HG02642 (cell line): ENCODE data around the gene FAM156B.
"Not testable (repeated sequence)": the region's sequence is repeated elsewhere in the genome, so short reads cannot be mapped to it uniquely, and the experiment has no call there.

Experiments
- ATAC-seq: cut with Tn5 transposase; IDR thresholded peaks from one replicate; pipeline ENCODE4 v1.9.1; 2021; ENCODE audit warnings: mild to moderate bottlenecking; ENCODE audit not compliant: unreplicated experiment, poor library complexity

Gene FAM156B, protein sequence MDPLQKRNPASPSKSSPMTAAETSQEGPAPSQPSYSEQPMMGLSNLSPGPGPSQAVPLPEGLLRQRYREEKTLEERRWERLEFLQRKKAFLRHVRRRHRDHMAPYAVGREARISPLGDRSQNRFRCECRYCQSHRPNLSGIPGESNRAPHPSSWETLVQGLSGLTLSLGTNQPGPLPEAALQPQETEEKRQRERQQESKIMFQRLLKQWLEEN

DNA sequence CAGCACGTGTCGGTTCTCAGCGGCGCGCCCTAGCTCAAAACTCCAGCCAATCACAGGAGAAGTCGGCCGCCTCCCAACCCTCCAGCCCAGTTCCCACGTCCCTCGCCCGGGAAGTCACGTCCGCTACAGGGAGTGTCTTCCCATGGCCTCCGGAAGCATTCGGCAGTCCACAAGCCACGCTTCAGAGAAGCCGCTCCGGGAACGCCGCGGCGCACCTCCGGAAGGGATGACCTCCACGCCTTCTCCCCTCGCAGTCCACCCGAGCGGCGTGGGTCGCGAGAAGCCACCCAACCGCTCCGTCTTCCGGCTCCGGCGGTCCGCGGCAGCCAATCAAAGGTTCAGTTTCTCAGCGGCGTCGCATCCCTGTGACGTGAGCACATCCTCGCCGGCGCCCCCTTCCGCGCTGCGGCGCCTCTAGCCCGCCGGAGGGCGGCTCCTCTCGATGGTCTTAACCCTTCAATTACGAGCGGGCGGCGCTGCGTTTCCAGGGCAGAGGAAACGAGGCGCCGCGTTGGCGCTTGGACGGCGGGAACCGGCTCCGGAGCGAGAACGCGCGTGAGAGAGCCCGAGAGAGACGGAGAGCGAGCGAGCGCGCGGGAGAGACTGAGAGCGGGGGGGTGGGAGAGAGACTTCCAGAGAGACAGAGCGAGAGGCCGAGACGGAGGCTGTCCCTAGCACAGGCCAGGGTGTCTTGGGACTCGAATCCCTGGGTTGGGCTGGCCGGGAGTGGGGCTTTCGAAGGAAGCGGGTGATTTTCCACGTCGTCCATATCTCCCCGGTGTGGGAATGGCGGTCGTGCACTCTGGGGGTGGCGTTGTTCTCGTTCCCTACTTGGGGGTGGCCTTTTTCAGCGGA is at the start of gene FAM156B:
TSS of gene FAM156B (plus strand) at position 476 of the 855 bp plus-strand sequence. CDS start 9,896 bp downstream, outside the sequence.
- peak; percentile 89 for ATAC-seq

DNA sequence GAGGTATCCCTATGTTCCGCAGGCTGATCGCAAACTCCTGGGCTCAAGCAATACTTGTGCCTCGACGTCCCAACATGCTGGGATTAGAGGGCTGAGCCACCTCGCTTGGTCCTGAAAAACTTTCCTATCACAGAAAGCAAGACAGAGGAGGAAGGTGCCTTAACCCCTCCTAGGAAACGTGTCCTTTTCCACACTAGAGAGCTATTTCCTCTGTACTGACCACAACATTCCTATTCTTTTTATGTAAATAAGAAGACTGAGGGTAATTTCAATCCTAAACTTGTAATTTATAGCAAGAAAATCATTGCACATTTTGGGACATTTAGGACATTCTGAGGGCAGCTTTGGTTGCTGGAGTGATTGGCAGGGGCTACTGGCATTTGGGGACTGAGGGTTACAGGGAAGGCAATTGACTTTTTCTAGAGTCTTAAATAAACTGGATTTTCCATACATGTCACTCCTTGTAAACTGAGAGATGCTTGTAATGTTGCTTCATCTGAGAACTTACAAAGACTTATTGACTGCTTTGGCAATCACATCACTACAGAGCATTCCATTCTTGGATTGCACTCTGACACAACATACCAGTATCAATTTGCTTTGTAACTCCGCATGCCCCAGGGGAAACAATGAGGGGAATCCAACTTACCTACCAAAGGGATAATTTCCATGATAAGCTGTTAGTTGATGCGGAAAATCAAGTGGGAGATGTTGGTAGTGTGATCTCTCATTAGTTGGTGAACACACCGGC is 44.8 kb upstream of the FAM156B start:
- ATAC-seq: no peak

DNA sequence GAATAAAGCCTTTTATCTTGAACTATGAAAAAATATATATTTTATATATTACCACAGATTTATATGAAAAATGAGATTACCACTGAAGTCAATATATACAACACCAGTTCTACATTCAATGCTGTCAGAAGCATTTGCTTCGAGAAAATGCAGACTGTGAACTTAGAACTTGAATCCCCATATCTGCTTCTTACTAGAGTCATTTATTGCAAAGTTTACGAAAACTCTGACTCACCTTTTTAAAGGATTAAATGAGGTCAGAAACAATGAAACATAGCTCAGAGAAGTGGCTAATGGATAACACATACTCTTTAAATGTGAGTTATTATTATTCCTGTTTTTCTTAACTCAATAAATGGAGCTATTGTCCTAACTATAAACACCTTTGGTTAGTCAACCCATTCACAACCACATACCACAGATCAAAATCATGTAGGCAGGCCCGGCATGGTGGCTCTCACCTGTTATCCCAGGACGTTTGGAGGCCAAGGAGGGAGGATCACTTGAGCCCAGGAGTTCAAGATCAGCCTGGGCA is 40.1 kb upstream of the FAM156B start:
- not testable (repeated sequence) for ATAC-seq

DNA sequence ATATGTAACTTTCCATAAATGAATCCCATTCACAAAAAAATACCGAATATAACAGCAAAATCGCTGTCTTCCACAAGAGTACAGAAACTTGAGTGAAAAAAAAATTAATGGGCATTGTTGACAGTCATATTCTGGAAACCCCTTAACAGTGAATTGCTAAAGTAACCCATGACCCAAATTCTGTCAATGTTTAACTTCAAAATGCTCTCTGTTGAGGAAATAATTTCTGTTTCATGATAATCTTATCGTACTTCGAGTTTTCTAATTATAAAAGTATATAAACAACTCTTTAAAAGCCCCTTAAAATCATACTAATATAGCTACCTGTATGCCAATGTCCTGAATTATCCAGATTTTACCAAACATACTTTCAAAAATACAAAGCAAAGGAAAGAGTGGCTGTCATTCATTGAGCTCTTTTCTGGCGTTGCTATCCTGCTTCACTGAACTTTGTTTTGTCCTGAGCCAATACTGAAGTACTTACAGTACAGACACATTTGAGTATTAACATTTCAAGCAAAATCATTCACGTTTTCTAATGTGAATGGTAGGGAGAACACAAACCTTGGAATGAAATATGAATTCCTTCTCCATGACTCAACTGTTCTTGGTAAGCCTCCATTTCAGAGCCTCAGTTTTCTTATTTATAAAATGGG is 31.7 kb upstream of the FAM156B start:
- ATAC-seq: no peak

DNA sequence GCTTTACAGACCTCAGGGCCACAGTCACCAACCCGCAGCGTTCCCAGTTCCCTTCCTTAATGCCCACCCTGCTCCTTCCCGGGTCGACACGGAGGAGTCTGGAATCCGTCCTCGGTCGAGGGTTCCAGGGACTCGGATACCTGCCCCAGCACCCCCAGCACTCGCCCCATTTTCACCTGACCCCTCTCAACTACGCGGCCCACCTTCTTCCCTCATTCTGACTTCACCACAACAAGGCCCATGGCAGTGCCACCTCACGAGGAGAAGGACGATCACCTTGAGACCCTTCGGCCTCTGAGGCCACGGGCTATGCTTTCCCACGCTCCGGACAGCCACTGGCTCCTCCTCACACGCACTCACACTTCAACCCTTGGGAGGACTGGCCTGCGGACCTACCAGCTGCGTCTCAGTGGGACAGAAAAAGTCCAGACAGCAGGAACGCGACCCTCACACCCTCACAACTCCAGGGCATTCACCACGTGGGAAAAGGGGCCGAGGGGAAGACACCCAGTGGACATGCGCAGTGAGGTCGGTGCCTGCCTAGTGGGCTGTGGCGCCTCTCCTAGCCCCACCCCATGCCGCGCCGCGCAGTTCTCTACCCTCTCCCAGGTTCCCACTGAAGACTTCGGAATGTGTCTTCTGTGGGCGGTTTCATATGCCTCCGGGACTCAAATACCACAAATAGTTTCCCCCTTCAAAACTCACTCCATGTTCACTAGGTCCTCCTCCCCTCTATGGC is 29.4 kb upstream of the FAM156B start, which contains the start of gene XAGE3:
TSS of gene XAGE3 (minus strand) at position 474 of the 739 bp plus-strand sequence. CDS start 950 bp downstream, outside the sequence.
- ATAC-seq: no peak

DNA sequence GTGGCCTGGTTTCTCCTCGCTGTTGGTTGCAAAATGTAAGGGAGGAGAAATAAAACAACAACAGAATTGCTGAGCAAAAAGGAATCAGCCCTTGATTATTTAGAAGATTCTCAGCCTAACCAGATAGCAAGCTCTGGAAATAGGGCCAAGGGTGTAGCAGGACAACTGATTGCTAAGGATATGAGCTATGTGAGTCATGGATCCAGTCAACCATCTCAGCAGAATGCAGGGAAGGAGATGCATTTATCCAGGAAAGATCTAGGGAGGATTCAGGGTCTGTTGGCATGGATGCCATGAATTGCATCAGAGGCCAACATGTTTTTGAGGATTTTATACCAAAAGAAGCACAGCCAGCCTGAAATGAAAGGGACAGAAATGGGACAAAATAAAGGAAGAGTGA is 27.1 kb upstream of the FAM156B start:
- ATAC-seq: no peak

DNA sequence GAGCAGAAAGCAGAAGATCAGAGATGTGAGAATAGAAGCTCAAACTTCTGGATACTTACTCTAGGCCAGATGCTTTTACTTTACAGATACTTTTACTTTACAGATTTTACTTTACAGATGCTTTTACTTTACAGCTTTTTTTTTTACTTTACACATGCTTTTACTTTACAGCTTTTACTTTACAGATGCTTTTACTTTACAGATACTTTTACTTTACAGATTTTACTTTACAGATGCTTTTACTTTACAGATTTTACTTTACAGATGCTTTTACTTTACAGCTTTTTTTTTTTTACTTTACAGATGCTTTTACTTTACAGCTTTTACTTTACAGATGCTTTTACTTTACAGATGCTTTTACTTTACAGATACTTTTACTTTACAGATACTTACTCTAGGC is 23.3 kb upstream of the FAM156B start:
- ATAC-seq: not testable (repeated sequence)

DNA sequence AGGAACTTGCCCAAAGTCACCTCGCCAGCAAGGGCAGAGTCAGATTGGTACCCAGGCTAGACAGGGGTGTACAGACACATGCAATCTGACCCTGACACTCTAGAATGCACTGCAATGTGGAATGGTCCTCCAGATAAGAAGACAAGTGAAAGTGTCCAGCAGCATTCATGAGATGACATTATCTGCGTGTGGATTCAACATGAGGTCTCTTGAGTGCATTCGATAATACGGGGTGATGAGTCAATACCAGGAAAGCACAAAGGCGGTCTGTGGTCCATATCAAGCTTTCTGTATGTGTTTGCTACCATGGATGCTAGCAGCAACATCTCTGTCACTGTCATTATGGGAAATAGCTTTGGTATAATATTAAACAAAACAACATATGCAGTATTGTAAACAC is 22.5 kb upstream of the FAM156B start:
- ATAC-seq: no peak

DNA sequence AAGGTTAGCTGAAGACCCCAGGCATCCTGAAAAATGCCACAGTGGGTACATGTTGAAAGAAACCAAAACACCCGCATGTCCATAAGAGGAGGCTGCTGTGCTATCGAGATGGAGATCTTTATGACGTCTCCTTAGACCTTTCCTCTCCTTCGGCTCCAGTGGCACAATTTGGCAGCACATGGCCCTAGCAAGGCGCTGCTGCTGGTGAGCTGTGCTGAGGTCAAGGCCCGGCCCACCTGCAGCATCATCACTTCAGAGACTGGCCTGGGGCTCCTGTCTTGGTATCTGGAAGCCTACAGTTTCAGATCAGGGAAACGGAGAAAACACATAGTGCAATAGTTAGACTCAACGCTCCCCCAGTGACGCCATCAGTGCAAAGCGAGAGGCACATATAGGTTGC is 21.7 kb upstream of the FAM156B start:
- not testable (repeated sequence) for ATAC-seq

DNA sequence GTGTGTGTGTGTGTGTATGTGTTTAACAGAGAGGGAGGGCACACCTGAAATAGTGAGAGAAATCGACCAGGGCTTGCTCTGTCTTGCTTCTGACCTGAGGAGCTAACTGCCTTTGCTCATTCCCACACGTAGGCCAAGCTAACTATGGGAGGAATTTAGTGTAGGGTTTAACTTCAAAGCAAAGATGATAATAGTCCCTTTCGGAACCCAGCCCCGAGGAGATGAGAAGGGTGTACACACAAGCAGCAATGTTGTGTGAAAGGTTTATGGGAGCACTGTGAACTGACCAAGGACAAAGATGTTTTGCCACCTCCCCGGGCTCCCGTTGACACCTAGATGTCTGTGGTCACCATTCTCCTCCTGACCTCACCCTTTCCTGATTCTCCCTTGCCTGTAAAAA is 20.7 kb upstream of the FAM156B start:
- not testable (repeated sequence) for ATAC-seq

DNA sequence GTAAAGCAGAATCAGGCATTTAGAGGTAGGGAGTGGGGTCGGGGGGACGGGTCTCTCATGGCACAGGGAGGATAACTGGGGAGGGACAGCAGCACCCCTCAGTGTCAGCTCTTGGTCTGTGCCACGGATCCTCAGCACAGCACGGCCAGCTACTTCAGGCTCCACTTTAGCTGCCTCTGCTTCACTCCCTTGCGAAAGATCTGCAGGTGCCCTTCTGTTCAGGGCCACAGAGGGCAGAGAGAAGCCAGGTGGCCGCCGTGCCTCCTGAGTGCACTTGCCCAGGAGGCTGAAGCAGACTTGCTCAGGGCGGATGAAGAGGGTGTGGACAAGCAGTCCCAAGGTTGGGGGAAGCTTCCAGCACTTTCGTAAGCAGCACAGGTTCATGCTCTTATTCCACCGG is 9.7 kb upstream of the FAM156B start:
- ATAC-seq: not testable (repeated sequence)

DNA sequence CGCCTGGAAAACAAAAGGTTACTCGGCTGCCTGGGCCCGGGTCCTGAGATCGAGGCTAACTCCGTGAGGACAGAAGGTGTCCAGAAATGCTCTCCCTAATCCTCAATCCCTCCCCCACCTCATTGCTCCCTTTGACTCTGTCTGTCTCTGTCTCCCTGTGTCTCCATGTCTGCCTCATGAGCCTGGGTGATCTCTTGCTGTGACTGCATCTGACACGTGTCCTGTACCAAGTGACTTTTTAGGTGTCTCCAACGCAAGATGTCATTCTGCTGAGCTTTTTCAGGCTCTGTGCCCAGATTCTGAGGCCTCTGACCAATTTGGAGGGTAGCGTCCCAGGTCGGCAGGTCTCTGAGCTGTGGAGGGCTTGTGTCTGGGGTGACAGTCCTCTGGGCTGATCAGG is 9.0 kb upstream of the FAM156B start:
- ATAC-seq: not testable (repeated sequence)

DNA sequence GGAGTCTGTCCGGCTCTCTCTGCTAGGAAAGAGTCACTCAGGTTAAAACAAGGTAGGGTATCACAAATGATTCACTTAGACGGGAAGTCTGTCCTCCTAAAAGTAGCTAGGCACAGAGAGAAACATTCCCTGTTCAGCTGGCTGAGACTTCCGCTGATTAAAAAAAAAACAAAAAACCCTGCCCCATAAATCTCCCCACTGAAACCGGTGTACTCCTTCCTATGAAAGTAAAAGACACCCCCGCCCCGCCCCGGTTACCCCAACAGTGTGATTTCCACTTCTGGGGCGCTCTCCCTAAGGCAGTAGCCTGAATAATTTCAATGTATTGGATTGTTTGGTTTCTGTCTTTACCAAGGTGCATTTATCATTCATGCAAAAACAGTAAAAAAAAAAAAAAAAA is 692 bp upstream of the FAM156B start:
- ATAC-seq: peak; percentile 29

DNA sequence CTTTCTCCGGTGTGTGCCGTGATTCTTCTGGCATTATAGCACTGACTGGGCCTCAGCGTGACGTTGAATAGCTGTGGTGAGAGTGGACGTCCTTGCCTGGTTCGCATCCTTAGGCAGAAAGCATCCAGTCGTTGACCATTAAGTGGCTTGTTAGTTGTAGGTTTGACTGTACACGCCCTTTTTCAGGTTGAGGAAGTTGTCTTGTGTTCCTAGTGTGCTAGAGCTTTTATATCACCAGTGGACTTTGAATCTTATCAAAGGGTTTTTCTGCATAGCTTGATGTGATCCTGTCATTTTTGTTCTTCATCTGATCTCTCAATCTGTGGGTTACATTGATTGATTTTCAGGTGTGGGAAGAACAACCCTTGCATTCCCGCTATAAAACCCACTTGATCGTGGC is 8.4 kb downstream of the FAM156B start:
- ATAC-seq: not testable (repeated sequence)

DNA sequence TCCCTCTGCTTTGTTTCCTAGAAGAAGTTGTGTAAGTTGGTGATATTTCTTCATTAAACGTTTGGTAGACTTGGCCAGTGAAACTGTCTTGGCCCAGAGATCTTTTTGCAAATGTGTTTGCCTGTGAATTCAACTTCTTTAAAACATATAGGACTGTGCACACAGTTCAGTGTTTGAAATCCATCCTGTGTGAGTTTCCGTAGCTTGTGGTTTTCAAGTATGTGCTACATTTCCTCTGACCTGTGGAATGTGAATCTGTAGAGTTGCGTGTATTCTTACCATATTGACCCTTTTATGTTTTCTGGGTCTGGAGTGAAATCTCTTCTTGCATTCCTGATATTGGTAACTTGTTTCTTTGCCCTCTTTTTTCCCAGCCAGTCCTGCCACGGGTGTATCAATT is 8.9 kb downstream of the FAM156B start:
- ATAC-seq: not testable (repeated sequence)

DNA sequence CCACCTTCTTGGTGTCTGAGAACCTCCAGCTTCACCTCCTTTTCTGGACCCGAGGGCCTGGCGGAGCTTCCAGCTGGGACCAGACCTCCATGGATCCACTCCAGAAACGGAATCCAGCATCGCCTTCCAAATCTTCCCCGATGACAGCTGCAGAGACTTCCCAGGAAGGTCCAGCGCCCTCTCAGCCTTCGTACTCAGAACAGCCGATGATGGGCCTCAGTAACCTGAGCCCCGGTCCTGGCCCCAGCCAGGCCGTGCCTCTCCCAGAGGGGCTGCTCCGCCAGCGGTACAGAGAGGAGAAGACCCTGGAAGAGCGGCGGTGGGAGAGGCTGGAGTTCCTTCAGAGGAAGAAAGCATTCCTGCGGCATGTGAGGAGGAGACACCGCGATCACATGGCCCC is 10.0 kb downstream of the FAM156B start:
- ATAC-seq: not testable (repeated sequence)

DNA sequence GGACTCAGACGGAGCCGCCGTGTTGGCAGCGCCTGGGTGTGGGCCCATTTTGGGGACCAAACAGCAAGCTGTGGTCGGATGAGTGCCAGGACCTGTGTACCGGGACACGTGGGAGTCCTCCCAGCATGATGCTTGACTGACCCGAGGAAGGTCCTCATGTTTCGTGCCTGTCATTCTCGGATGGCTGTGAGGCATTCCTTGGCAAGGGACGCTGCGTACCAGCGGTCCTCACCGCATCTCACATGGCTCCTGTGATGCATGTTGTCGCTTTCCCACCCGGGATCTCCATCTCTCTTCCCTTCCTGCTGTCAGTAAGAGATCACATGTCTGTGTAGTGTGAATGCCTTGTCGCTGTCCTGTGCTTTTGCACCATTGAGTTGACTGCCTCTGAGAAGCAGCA is 10.8 kb downstream of the FAM156B start:
- not testable (repeated sequence) for ATAC-seq

DNA sequence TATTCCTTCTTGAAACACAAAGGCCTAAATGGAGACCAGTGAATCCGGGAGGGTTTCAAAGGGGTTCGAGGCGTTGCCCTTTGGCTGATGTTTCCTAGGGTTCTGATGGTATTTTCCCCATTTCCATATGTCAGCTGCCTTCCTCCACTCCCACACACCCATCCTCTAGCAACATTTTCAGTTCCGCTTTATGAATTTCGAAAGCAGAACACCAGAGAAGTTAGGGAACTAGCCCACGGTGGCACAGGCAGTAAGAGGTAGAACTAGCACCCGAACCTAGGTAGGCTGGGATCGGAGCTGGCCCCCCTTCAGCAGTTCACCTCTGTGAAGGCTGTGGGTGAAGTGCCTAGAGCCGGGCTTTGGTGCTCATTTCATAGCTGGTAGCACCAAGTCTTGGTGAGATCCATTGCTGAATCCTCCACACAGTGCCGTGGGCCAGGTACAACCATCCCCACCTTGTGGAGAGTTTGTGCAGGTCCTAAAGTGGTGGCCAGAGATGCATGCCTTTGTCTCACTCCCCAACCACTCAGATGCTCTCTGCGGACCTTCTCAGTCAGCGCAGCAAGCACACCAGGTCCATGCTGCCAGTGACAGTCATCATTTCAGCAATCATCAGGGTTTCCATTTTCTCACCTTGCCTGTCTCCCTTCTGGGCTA is 12.3 kb downstream of the FAM156B start:
- ATAC-seq: not testable (repeated sequence)

DNA sequence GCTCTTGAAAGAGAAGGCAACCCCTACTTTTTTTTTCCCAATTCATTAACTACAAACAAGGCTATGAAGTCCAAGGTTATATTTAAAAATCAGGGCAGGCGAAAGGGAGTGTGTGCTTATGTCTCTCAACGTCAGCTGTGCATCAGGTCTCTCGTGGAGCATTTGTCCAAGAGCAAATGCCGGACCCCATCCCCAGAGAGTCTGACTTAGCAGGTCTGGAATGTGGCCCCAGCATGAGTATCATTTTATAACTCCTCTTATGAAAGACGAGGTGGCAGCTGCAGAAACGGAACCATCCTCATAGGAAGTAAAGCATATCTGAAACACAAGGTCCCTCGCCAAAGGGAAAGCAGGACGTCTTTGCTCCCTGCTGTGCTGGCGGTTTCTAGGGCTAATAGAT is 16.6 kb downstream of the FAM156B start:
- not testable (repeated sequence) for ATAC-seq
